Measurements from ENCODE around the gene VMP1. TPM values are rescaled to one million over a fixed set of nuclear protein-coding genes. Genes with fewer than 3 reads are reported as not detected.

The VMP1 gene
- total and polyA plus RNA-seq, 2 of the 13 experiments (the other 11 are each of a cell fraction or from before 2014, with no cell fraction given) = 186 to 271 TPM

- no peak for TF ChIP-seq CEBPZ (IDR thresholded peaks at IDR 0.05; ENCODE audit: low read length)
- no peak for TF ChIP-seq DR1 (CRISPR knock-in tag; IDR thresholded peaks at IDR 0.05)
- no peak for TF ChIP-seq ZNF660 (CRISPR knock-in tag; IDR thresholded peaks at IDR 0.05; ENCODE audit: borderline replicate concordance, low read depth)
- no peak for TF ChIP-seq ZKSCAN8 (CRISPR knock-in tag; IDR thresholded peaks at IDR 0.05; ENCODE audit: borderline replicate concordance)
- peak; percentile 70 for TF ChIP-seq POLR2G (IDR thresholded peaks at IDR 0.05; ENCODE audit: low read depth, low read length)
- TF ChIP-seq ZNF382 (CRISPR knock-in tag; IDR thresholded peaks at IDR 0.05; ENCODE audit: borderline replicate concordance) = no peak
- no peak for TF ChIP-seq ONECUT2 (CRISPR knock-in tag; IDR thresholded peaks at IDR 0.05)
- TF ChIP-seq ZNF484 (CRISPR knock-in tag; IDR thresholded peaks at IDR 0.05; ENCODE audit: borderline replicate concordance, low read depth) = no peak
- TF ChIP-seq KLF13 (CRISPR knock-in tag; IDR thresholded peaks at IDR 0.05) = no peak
- no peak for TF ChIP-seq ZNF549 (CRISPR knock-in tag; IDR thresholded peaks at IDR 0.05)
- TF ChIP-seq MED8 (CRISPR knock-in tag; IDR thresholded peaks at IDR 0.05; ENCODE audit: insufficient replicate concordance) = no peak
- TF ChIP-seq TFDP2 (CRISPR knock-in tag; IDR thresholded peaks at IDR 0.05) = no peak
- no peak for TF ChIP-seq GABPB1 (CRISPR knock-in tag; IDR thresholded peaks at IDR 0.05)
- peak; percentile 62; the same call in 1 of the 2 replicates for TF ChIP-seq ZBTB3 (CRISPR knock-in tag; IDR thresholded peaks at IDR 0.05; ENCODE audit: borderline replicate concordance, low read depth)
- no peak for TF ChIP-seq EEA1 (CRISPR knock-in tag; IDR thresholded peaks at IDR 0.05; ENCODE audit: borderline replicate concordance)
- TF ChIP-seq KLF9 (CRISPR knock-in tag; IDR thresholded peaks at IDR 0.05; ENCODE audit: low read depth) = no peak
- TF ChIP-seq MIER2 (CRISPR knock-in tag; IDR thresholded peaks at IDR 0.05) = no peak
- TF ChIP-seq ISX (CRISPR knock-in tag; conservative IDR thresholded peaks at IDR 0.05) = no peak
- peak; percentile 40 for TF ChIP-seq AGO2 (optimal IDR thresholded peaks at IDR 0.05; ENCODE audit: low read depth, low read length)
Observed at GRCh38 chr17:59844884-59845594, 137.6 kb downstream of the VMP1 start (continued).
